ENCODE measurements around the gene PTPRM.

DNA sequence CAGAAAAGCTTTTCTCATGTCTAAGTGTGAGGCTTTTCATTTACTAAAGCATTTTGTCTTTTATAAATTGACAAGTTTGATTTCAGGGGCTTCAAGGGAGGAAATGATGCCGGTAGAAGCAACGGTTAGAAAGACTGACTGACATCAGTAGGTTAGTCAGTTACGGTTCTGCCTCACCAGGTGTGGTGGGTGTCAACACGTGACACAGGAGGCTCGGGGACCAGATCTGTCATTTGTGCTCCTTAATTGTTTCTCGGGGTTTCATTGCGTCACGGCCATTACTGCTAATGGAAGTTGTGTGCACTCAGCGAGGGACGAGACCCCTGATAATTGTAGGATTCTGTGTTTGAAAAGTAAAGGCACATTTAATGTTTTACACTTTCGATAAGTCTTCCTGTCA, 18.9 kb upstream of the PTPRM start:
- TF ChIP-seq, protein P1, sequence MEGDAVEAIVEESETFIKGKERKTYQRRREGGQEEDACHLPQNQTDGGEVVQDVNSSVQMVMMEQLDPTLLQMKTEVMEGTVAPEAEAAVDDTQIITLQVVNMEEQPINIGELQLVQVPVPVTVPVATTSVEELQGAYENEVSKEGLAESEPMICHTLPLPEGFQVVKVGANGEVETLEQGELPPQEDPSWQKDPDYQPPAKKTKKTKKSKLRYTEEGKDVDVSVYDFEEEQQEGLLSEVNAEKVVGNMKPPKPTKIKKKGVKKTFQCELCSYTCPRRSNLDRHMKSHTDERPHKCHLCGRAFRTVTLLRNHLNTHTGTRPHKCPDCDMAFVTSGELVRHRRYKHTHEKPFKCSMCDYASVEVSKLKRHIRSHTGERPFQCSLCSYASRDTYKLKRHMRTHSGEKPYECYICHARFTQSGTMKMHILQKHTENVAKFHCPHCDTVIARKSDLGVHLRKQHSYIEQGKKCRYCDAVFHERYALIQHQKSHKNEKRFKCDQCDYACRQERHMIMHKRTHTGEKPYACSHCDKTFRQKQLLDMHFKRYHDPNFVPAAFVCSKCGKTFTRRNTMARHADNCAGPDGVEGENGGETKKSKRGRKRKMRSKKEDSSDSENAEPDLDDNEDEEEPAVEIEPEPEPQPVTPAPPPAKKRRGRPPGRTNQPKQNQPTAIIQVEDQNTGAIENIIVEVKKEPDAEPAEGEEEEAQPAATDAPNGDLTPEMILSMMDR (conservative IDR thresholded peaks at IDR 0.05; ENCODE audit: low read depth, low read length), result no peak
- TF ChIP-seq EZH2 (IDR thresholded peaks at IDR 0.05; ENCODE audit: borderline replicate concordance, low read depth, low read length, poor library complexity, severe bottlenecking), result no peak
